K562 (cell line): Measurements from ENCODE around the gene BTG2. TPM values are rescaled to one million over a fixed set of nuclear protein-coding genes. Genes with fewer than 3 reads are reported as not detected.
A peak's percentile ranks its signal among the peaks of the same experiment; 100 is the strongest.

Experiments used
- BCLAF1 ChIP-seq, 2 experiments: fragments of 450-650 bp in 1 of 2; IDR thresholded peaks; 2 replicates each; pipeline ENCODE4 v1.6.1; 2011 to 2017; ENCODE audit warnings: low read depth in 2 of 2, antibody characterized with exemption in 1 of 2, borderline replicate concordance in 1 of 2, low read length in 1 of 2, mild to moderate bottlenecking in 1 of 2, mixed read lengths in 1 of 2; ENCODE audit not compliant: control insufficient read depth in 1 of 2
- JUND ChIP-seq, 2 experiments: IDR thresholded peaks; 2 replicates in 1 of 2; 3 replicates in 1 of 2; pipeline ENCODE4 v1.6.1; 2011; ENCODE audit warnings: borderline replicate concordance in 2 of 2, low read depth in 2 of 2, low read length in 2 of 2, improper control_type of control experiment in 1 of 2, missing biosample characterization in 1 of 2, missing genetic modification characterization in 1 of 2, missing genetic modification reagents in 1 of 2
- MEF2D ChIP-seq: conservative IDR thresholded peaks from 2 replicates; pipeline ENCODE4 v1.6.1; 2016; ENCODE audit warnings: low read depth, missing genetic modification characterization, missing compliant biosample characterization
- PML ChIP-seq: IDR thresholded peaks from 2 replicates; pipeline ENCODE4 v1.6.1; 2012; ENCODE audit warnings: low read length, inconsistent platforms
- SIN3A ChIP-seq, 2 experiments: fragments of 150-350 bp in 1 of 2; IDR thresholded peaks; 2 replicates each; pipeline ENCODE4 v1.6.1; 2011 to 2016; ENCODE audit warnings: borderline replicate concordance in 2 of 2, low read depth in 2 of 2, low read length in 2 of 2, mild to moderate bottlenecking in 2 of 2, moderate library complexity in 2 of 2; ENCODE audit not compliant: control insufficient read depth in 1 of 2
- SMAD1 ChIP-seq: fragments of 150-350 bp; IDR thresholded peaks from 2 replicates; pipeline ENCODE4 v1.6.1; 2014; ENCODE audit warnings: low read length, low read depth; ENCODE audit not compliant: partially characterized antibody
- SPI1 ChIP-seq: IDR thresholded peaks from 2 replicates; pipeline ENCODE4 v1.6.1; 2011; ENCODE audit warnings: low read depth, low read length, control low read depth, borderline replicate concordance
- TCF3 ChIP-seq: sonication (generic); formaldehyde crosslinking; IDR thresholded peaks from 2 replicates; pipeline ENCODE4 v1.4.0; 2020; ENCODE audit warnings: mild to moderate bottlenecking, missing genetic modification reagents
- TOE1 ChIP-seq, 2 experiments: fragments of 450-650 bp in 1 of 2; sonication (generic) in 1 of 2; formaldehyde crosslinking in 1 of 2; IDR thresholded peaks; 2 replicates each; pipeline versions ENCODE4 v1.7.1 to v1.8.0; 2016 to 2022; ENCODE audit warnings: borderline replicate concordance in 2 of 2, mild to moderate bottlenecking in 2 of 2, antibody characterized with exemption in 1 of 2, inconsistent platforms in 1 of 2, low read depth in 1 of 2, missing genetic modification reagents in 1 of 2, moderate library complexity in 1 of 2
- WHSC1 ChIP-seq: IDR thresholded peaks from one replicate; pipeline ENCODE4 v1.6.1; 2012; ENCODE audit warnings: low read length, control low read depth, inconsistent platforms
- ZFX ChIP-seq: sonication (generic); formaldehyde crosslinking; IDR thresholded peaks from 2 replicates; pipeline ENCODE4 v1.8.0; 2022; ENCODE audit warnings: mild to moderate bottlenecking, missing genetic modification reagents, moderate library complexity
- ZNF239 ChIP-seq: fragments of 250-450 bp; sonication (Bioruptor Pico); IDR thresholded peaks from 2 replicates; pipeline ENCODE4 v1.4.0; 2020; ENCODE audit warnings: mild to moderate bottlenecking
- ZNF561 ChIP-seq: fragments of 450-650 bp; formaldehyde crosslinking; conservative IDR thresholded peaks from 2 replicates; pipeline ENCODE4 v1.4.0; 2020; ENCODE audit warnings: mild to moderate bottlenecking, moderate library complexity
- ZNF717 ChIP-seq: fragments of 250-450 bp; sonication (Bioruptor Pico); IDR thresholded peaks from 2 replicates; pipeline ENCODE4 v1.5.0; 2021
- polyA plus RNA-seq, 8 experiments: library from polyadenylated mRNA; depleted of rRNA in 4 of 8; stranded (reverse) in 5 of 8; unstranded in 3 of 8; fragments of >200 nt; fragmentation: Nextera tagmentation in 2 of 8; fragmentation: Illumina TruSeq in 1 of 8; extraction: Ambion mirVana in 2 of 8; extraction: Trizol in 1 of 8; gene quantifications; 2 replicates each; pipeline versions ENCODE4 v1.2.1 to v1.2.3, GENCODE V29; 2011 to 2014; ENCODE audit warnings: inconsistent platforms in 1 of 8, missing spikeins in 1 of 8
- total RNA-seq, 7 experiments: library from RNA; depleted of rRNA in 6 of 7; stranded (reverse); fragments of >200 nt in 6 of 7; fragmentation: Illumina TruSeq in 2 of 7; extraction: Trizol in 2 of 7; gene quantifications; 2 replicates each; pipeline versions ENCODE4 v1.2.1 to v1.2.3, GENCODE V29; 2011 to 2021; ENCODE audit warnings: low replicate concordance in 1 of 7
- TF ChIP-seq, protein P1 (sequence below): sonication (generic); formaldehyde crosslinking; IDR thresholded peaks from 2 replicates; pipeline ENCODE4 v1.5.0; 2020; ENCODE audit warnings: missing genetic modification reagents
- TF ChIP-seq, protein P2 (sequence below): sonication (generic); formaldehyde crosslinking; IDR thresholded peaks from 2 replicates; pipeline ENCODE4 v1.8.0; 2023; ENCODE audit warnings: mild to moderate bottlenecking, missing genetic modification reagents

BTG2 gene
- total and polyA plus RNA-seq, 9 of the 15 experiments (the other 6 are each of a cell fraction or from before 2014, with no cell fraction given): 2.3 to 41.9 (median 8.7) TPM

GRCh38 chr1:203311368-203312301, 6.3 kb downstream of the BTG2 start (continued):
- no peak for TF ChIP-seq ZNF561
- TF ChIP-seq JUND (IDR thresholded peaks at IDR 0.05; ENCODE audit: borderline replicate concordance, low read depth, low read length): peak; percentile 68; the same call in 1 of the 2 replicates
- TF ChIP-seq JUND (tag; IDR thresholded peaks at IDR 0.05; ENCODE audit: borderline replicate concordance, low read depth, low read length): peak; percentile 24; the same call in 1 of the 3 replicates
- TF ChIP-seq ZNF717 (CRISPR knock-in tag): no peak
- TF ChIP-seq MEF2D (tag): peak; percentile 71
- TF ChIP-seq, protein P1, sequence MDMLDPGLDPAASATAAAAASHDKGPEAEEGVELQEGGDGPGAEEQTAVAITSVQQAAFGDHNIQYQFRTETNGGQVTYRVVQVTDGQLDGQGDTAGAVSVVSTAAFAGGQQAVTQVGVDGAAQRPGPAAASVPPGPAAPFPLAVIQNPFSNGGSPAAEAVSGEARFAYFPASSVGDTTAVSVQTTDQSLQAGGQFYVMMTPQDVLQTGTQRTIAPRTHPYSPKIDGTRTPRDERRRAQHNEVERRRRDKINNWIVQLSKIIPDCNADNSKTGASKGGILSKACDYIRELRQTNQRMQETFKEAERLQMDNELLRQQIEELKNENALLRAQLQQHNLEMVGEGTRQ: no peak
- peak in 1 of 2 experiments; percentile 57; a peak in 1 of 4 replicates for TF ChIP-seq BCLAF1 (IDR thresholded peaks at IDR 0.05; ENCODE audit: borderline replicate concordance in 1 of 2, control insufficient read depth in 1 of 2, low read depth in 2 of 2, low read length in 1 of 2)
- 0 out of 2 replicates have a peak, but pooled peaks have one; percentile 41 for TF ChIP-seq TOE1 (IDR thresholded peaks at IDR 0.05; ENCODE audit: borderline replicate concordance)
- TF ChIP-seq TOE1 (CRISPR knock-in tag; IDR thresholded peaks at IDR 0.05; ENCODE audit: borderline replicate concordance, low read depth): no peak
- peak; percentile 98 for TF ChIP-seq PML
- no peak for TF ChIP-seq SPI1
- TF ChIP-seq ZNF239 (CRISPR knock-in tag): peak; percentile 64; the same call in 1 of the 2 replicates
- TF ChIP-seq SIN3A (IDR thresholded peaks at IDR 0.05; ENCODE audit: borderline replicate concordance in 2 of 2, control insufficient read depth in 1 of 2, low read depth in 2 of 2, low read length in 2 of 2): peak in 1 of 2 experiments; percentile 56; a peak in 1 of 4 replicates
- TF ChIP-seq, protein P2, sequence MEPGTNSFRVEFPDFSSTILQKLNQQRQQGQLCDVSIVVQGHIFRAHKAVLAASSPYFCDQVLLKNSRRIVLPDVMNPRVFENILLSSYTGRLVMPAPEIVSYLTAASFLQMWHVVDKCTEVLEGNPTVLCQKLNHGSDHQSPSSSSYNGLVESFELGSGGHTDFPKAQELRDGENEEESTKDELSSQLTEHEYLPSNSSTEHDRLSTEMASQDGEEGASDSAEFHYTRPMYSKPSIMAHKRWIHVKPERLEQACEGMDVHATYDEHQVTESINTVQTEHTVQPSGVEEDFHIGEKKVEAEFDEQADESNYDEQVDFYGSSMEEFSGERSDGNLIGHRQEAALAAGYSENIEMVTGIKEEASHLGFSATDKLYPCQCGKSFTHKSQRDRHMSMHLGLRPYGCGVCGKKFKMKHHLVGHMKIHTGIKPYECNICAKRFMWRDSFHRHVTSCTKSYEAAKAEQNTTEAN (CRISPR knock-in tag): peak; percentile 50; the same call in 1 of the 2 replicates
- TF ChIP-seq WHSC1: no peak
- peak; percentile 94 for TF ChIP-seq SMAD1
- TF ChIP-seq ZFX (CRISPR knock-in tag): peak; percentile 65; the same call in 1 of the 2 replicates
- TF ChIP-seq TCF3: peak; percentile 100
